ENCODE measurements around the gene BST2.
A peak's percentile ranks its signal among the peaks of the same experiment; 100 is the strongest.

The BST2 gene

DNA sequence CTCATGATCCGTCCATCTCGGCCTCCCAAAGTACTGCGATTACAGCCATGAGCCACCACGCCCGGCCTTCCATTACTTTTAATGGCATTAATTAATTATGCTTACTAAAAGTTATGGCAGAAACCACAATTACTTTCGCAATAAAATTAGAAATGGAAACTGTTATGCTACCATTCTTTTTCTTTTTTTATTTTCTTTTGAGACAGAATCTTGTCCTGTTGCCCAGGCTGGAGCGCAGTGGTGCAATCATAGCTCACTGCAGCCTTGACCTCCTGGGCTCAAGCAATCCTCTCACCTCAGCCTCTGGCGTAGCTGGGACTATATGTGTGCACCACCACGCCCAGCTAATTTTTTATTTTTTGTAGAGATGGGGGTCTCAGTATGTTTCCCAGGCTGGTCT, 4.6 kb upstream of the BST2 start:
- no peak overlapping the region for H3K4me2 ChIP-seq (ENCODE audit: low read length)
- H3K36me3 ChIP-seq (replicated peaks; ENCODE audit: low read depth, low read length) = peaks cover 5% of the 10 kb centered on the region
- H3K9ac ChIP-seq (ENCODE audit: low read length) = no peak overlapping the region
- H3K79me2 ChIP-seq (ENCODE audit: low read length) = peaks cover 20% of the 10 kb centered on the region
- H3K9me3 ChIP-seq (ENCODE audit: insufficient read depth, low read length) = no peaks in the 10 kb centered on the region
- H3K27me3 ChIP-seq (ENCODE audit: low read depth, low read length) = no peaks in the 10 kb centered on the region
- peaks cover 20% of the 10 kb centered on the region for H3K4me1 ChIP-seq (ENCODE audit: low read length)
- H3K27ac ChIP-seq (ENCODE audit: low read length) = no peak overlapping the region
- H2AFZ ChIP-seq (ENCODE audit: low read depth, low read length) = no peak overlapping the region
- TF ChIP-seq, protein P1, sequence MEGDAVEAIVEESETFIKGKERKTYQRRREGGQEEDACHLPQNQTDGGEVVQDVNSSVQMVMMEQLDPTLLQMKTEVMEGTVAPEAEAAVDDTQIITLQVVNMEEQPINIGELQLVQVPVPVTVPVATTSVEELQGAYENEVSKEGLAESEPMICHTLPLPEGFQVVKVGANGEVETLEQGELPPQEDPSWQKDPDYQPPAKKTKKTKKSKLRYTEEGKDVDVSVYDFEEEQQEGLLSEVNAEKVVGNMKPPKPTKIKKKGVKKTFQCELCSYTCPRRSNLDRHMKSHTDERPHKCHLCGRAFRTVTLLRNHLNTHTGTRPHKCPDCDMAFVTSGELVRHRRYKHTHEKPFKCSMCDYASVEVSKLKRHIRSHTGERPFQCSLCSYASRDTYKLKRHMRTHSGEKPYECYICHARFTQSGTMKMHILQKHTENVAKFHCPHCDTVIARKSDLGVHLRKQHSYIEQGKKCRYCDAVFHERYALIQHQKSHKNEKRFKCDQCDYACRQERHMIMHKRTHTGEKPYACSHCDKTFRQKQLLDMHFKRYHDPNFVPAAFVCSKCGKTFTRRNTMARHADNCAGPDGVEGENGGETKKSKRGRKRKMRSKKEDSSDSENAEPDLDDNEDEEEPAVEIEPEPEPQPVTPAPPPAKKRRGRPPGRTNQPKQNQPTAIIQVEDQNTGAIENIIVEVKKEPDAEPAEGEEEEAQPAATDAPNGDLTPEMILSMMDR (IDR thresholded peaks at IDR 0.05; ENCODE audit: low read depth, low read length) = no peak
- TF ChIP-seq EZH2phosphoT487 (IDR thresholded peaks at IDR 0.05; ENCODE audit: low read depth) = no peak
- H4K20me1 ChIP-seq (ENCODE audit: insufficient read depth, low read length) = no peaks in the 10 kb centered on the region
- no peak overlapping the region for H3K4me3 ChIP-seq (ENCODE audit: low read length)

DNA sequence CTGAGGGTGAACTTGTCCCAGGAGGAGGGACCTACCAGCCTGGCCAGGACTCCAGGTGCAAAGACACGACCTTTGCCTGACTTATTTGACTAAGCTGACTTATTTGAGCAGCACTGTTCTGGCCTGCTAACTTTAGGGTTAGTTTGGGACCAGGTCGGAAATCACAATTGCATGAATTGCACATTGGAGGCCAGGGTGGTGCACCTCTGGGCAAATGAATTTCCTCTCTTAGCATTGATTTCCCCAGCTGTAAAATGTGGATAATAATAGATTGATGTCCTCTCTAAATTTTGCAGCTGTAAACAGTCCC, 1.4 kb upstream of the BST2 start:
- peak overlapping the region; percentile 98 for H3K4me2 ChIP-seq (ENCODE audit: low read length)
- no peaks in the 10 kb centered on the region for H3K27me3 ChIP-seq (ENCODE audit: low read depth, low read length)
- H4K20me1 ChIP-seq (ENCODE audit: insufficient read depth, low read length) = no peaks in the 10 kb centered on the region; the same call in 1 of the 2 replicates
- H3K79me2 ChIP-seq (ENCODE audit: low read length) = peaks cover 36% of the 10 kb centered on the region
- H3K9ac ChIP-seq (ENCODE audit: low read length) = peak overlapping the region; percentile 83
- peaks cover 33% of the 10 kb centered on the region for H3K4me1 ChIP-seq (ENCODE audit: low read length)
- H3K36me3 ChIP-seq (replicated peaks; ENCODE audit: low read depth, low read length) = peaks cover 12% of the 10 kb centered on the region
- H3K27ac ChIP-seq (ENCODE audit: low read length) = peak overlapping the region; percentile 81
- no peak overlapping the region for H2AFZ ChIP-seq (ENCODE audit: low read depth, low read length)
- TF ChIP-seq EZH2phosphoT487 (IDR thresholded peaks at IDR 0.05; ENCODE audit: low read depth) = no peak
- TF ChIP-seq, protein P1 (IDR thresholded peaks at IDR 0.05; ENCODE audit: low read depth, low read length) = no peak
- no peaks in the 10 kb centered on the region for H3K9me3 ChIP-seq (ENCODE audit: insufficient read depth, low read length)
- H3K4me3 ChIP-seq (ENCODE audit: low read length) = peak overlapping the region; percentile 83

DNA sequence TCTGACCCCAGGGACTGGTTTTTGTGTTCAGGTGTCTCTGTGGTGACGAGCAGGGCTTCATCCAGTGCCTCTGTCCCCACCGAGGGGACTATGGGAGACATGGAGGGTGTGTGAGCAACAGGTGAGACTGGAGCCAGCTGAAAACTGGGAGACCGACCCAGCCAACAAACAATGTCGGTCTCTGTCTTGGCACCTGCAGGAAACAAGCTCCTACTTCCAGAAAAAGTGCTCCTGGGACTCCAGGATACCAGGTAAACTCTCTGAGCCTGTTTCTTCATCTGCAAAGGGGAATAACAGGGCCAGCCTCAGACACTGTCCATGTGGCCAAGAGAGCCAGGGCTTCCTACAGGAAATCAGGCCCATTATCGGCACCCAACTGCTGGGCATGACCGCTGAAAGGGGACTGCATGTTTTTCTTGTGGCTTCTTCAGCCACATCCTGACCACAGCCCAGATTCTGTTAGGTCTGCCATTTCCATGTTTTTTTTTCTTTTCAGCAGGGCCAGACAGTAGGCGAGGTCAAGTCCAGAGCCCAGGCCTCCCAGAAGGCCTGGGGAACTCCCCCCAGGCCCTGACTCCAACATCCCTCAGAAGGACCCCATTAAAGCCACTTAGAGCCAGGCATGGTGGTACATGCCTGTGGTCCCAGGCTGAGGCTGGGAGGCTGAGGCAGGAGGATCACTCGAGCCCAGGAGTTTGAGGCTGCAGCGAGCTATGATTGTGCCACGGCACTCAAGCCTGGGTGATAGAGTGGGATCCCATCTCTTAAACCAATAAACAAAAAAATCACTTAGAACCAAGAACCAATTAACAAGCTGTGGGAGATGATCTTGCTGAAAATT, 836 bp upstream of the BST2 start:
- Histone ChIP-seq H3K79me2 (ENCODE audit: low read length) (peaks cover 36% of the 10 kb centered on the region), H4K20me1 (ENCODE audit: insufficient read depth, low read length) (no peaks in the 10 kb centered on the region; the same call in 1 of the 2 replicates), H3K9me3 (ENCODE audit: insufficient read depth, low read length) (no peaks in the 10 kb centered on the region), H3K9ac (ENCODE audit: low read length) (peak overlapping the region; percentile 83), H2AFZ (ENCODE audit: low read depth, low read length) (peak overlapping the region; percentile 71; the same call in 1 of the 2 replicates), H3K4me2 (ENCODE audit: low read length) (peak overlapping the region; percentile 98), H3K36me3 (replicated peaks; ENCODE audit: low read depth, low read length) (peaks cover 15% of the 10 kb centered on the region), H3K4me3 (ENCODE audit: low read length) (peak overlapping the region; percentile 83), H3K4me1 (ENCODE audit: low read length) (peaks cover 33% of the 10 kb centered on the region), H3K27ac (ENCODE audit: low read length) (peak overlapping the region; percentile 81), H3K27me3 (ENCODE audit: low read depth, low read length) (no peaks in the 10 kb centered on the region)
- TF ChIP-seq, protein P1 (IDR thresholded peaks at IDR 0.05; ENCODE audit: low read depth, low read length) = no peak
- TF ChIP-seq EZH2phosphoT487 (IDR thresholded peaks at IDR 0.05; ENCODE audit: low read depth) = no peak

DNA sequence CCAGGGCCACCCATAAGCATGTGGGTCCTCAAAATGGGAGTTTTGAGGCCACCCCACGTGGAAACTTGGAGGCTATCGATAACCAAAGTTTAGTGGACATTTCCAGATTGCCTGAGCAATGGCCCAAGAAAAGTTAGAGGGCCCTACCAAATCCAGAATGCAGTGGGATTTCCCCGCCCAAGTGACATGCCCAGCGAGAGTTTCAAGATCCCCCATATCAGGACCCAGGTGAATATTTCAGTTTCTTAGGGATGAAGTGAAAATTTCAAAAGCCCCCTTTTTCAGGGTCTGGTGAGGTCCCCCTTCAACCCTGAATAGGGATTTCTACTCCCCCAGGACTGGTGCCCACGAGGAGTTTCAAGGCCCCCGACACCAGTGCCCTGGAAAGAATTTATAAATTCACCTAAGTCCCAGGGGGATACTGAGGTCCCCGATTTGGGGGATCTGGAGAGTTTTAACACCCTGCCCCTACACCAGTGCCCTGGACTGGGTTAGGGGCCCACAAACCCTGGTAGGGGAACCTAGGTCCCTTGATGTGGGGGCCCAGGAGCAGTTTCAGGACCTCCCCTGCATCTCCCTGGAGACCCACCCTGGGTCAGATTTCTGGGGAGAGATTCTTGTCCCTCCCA, 695 bp downstream of the BST2 start:
- Histone ChIP-seq H3K27me3 (ENCODE audit: low read depth, low read length) (no peaks in the 10 kb centered on the region), H3K4me3 (ENCODE audit: low read length) (peak overlapping the region; percentile 83), H3K36me3 (replicated peaks; ENCODE audit: low read depth, low read length) (peaks cover 15% of the 10 kb centered on the region), H3K27ac (ENCODE audit: low read length) (peak overlapping the region; percentile 81), H3K9me3 (ENCODE audit: insufficient read depth, low read length) (no peaks in the 10 kb centered on the region), H4K20me1 (ENCODE audit: insufficient read depth, low read length) (no peaks in the 10 kb centered on the region; the same call in 1 of the 2 replicates), H2AFZ (ENCODE audit: low read depth, low read length) (peak overlapping the region; percentile 71; the same call in 1 of the 2 replicates), H3K4me2 (ENCODE audit: low read length) (peak overlapping the region; percentile 98), H3K4me1 (ENCODE audit: low read length) (peaks cover 33% of the 10 kb centered on the region), H3K79me2 (ENCODE audit: low read length) (peaks cover 36% of the 10 kb centered on the region), H3K9ac (ENCODE audit: low read length) (peak overlapping the region; percentile 83)
- no peak for TF ChIP-seq EZH2phosphoT487 (IDR thresholded peaks at IDR 0.05; ENCODE audit: low read depth)
- TF ChIP-seq, protein P1 (IDR thresholded peaks at IDR 0.05; ENCODE audit: low read depth, low read length) = no peak

Measured in OCI-LY3 (cell line).